ENCODE measurements around the gene ADGRB3.
"Not testable (repeated sequence)": the region's sequence is repeated elsewhere in the genome, so short reads cannot be mapped to it uniquely, and the experiment has no call there.

The ADGRB3 gene

GRCh38 chr6:69386426-69386825 is 751.3 kb downstream of the ADGRB3 start:
- DNase-seq: no peak

GRCh38 chr6:69390125-69390524 is 755.0 kb downstream of the ADGRB3 start:
- DNase-seq: no peak

GRCh38 chr6:69391106-69391505 is 756.0 kb downstream of the ADGRB3 start:
- DNase-seq: no peak

- DNase-seq: no peak
These were observed 757.7 kb downstream of the ADGRB3 start for GRCh38 chr6:69392745-69393144.

- no peak for DNase-seq
These were observed 763.2 kb downstream of the ADGRB3 start for GRCh38 chr6:69398311-69398710.

- no peak for DNase-seq
These were observed 763.6 kb downstream of the ADGRB3 start for GRCh38 chr6:69398729-69399128.

GRCh38 chr6:69408886-69409285 is 773.8 kb downstream of the ADGRB3 start:
- DNase-seq: no peak

GRCh38 chr6:69416776-69417175 is 781.7 kb downstream of the ADGRB3 start:
- no peak for DNase-seq

- no peak for DNase-seq
These were observed 786.2 kb downstream of the ADGRB3 start for GRCh38 chr6:69421269-69421668.

- no peak for DNase-seq
These were observed 786.9 kb downstream of the ADGRB3 start for GRCh38 chr6:69422020-69422419.

- DNase-seq: no peak
These were observed 787.4 kb downstream of the ADGRB3 start for GRCh38 chr6:69422475-69422874.

- no peak for DNase-seq
These were observed 788.7 kb downstream of the ADGRB3 start for GRCh38 chr6:69423785-69424184.

GRCh38 chr6:69424581-69424980 is 789.5 kb downstream of the ADGRB3 start:
- no peak for DNase-seq

GRCh38 chr6:69427882-69428281 is 792.8 kb downstream of the ADGRB3 start:
- DNase-seq: no peak

GRCh38 chr6:69432168-69432567 is 797.1 kb downstream of the ADGRB3 start:
- not testable (repeated sequence) for DNase-seq

GRCh38 chr6:69433116-69433515 is 798.0 kb downstream of the ADGRB3 start:
- DNase-seq: not testable (repeated sequence)

GRCh38 chr6:69438113-69438512 is 803.0 kb downstream of the ADGRB3 start:
- DNase-seq: no peak
